OCI-LY7 (cell line): ENCODE results near the gene PPIB.

Source experiments
- EZH2phosphoT487 ChIP-seq: fragments of 200-600 bp; sonication (generic); IDR thresholded peaks from 2 replicates; pipeline ENCODE4 v1.6.1; 2018; ENCODE audit warnings: low read depth, borderline replicate concordance, mild to moderate bottlenecking, mixed run types, antibody characterized with exemption, low read length, moderate library complexity, mixed read lengths
- TF ChIP-seq, protein P1 (sequence below): fragments of 200-600 bp; sonication (generic); conservative IDR thresholded peaks from 2 replicates; pipeline ENCODE4 v1.5.1; 2014; ENCODE audit warnings: mild to moderate bottlenecking, antibody characterized with exemption, low read length, moderate library complexity, mixed read lengths

DNA sequence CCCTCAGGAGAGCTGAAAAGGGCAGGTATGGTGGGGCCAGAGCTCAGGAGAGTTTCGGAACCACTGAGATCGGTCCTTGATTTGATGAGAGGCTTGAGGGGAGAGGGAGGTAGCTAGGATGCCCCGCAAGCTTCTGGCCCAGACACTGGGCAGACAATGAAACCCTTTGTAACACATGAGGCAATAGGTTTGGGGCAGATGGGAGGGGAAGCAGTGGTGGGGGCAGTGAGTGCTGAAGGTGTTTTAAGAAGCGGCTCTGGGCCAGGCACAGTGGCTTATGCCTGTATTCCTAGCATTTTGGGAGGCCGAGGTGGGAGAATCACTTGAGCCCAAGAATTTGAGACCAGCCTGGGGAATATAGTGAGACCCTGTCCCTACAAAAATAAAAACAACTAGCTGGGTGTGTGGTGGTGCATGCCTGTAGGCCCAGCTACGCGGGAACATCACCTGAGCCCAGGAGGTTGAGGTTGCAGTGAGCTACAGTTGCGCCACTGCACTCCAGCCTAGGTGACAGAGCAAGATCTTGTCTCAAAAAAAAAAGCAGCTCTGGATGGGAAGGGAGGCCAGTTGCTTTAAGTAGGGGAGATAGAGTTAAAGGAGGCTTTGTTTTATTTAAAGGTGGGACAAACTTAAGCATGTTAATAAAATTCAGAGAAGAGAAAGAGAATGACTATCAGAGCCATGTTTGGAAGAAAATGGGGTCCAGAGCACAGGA is 20.9 kb downstream of the PPIB start:
- TF ChIP-seq, protein P1, sequence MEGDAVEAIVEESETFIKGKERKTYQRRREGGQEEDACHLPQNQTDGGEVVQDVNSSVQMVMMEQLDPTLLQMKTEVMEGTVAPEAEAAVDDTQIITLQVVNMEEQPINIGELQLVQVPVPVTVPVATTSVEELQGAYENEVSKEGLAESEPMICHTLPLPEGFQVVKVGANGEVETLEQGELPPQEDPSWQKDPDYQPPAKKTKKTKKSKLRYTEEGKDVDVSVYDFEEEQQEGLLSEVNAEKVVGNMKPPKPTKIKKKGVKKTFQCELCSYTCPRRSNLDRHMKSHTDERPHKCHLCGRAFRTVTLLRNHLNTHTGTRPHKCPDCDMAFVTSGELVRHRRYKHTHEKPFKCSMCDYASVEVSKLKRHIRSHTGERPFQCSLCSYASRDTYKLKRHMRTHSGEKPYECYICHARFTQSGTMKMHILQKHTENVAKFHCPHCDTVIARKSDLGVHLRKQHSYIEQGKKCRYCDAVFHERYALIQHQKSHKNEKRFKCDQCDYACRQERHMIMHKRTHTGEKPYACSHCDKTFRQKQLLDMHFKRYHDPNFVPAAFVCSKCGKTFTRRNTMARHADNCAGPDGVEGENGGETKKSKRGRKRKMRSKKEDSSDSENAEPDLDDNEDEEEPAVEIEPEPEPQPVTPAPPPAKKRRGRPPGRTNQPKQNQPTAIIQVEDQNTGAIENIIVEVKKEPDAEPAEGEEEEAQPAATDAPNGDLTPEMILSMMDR: no peak
- no peak for TF ChIP-seq EZH2phosphoT487
